ENCODE data around the gene CYP1A1.

CYP1A1 gene

DNA sequence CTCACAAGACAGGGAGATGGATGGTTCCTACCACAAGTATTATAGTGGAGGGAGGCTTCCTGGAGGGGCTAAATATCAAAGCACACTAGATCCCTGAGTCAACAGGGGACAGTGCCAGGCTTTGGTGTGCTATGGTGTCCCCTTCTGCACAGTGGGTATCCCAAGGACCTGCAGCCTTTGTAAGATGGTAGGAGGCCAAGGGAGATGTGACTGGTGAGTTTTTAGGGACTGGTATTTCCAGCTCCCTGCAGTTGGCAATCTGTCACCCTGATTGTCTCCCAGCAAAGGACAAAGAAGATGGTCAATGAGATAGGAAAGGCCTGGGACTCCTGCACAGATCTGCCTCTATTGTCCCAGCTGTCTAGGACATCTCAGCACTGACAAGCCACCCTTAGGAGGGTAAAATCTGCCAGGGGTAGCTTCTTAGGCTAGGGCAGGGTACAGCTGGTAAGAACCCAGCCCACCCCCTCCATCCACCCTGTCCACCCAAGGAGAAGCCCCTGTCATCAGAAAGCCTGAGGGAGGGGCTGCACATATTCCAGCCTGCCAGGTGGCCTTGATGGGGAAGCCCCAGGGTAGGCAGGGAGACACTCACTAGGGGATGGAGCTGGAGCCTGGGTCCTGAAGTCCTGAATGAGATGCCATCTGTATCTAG, 631 bp downstream of the CYP1A1 start:
- H3K27ac Mint-ChIP-seq: peak overlapping the region; percentile 75
- peak overlapping the region; percentile 74 for H3K4me3 Mint-ChIP-seq
- no peaks in the 10 kb centered on the region for H3K9me3 Mint-ChIP-seq
- peaks cover 52% of the 10 kb centered on the region for H3K27me3 Mint-ChIP-seq
- no peaks in the 10 kb centered on the region for H3K36me3 Mint-ChIP-seq
- H3K4me1 Mint-ChIP-seq: peaks cover 16% of the 10 kb centered on the region
- ATAC-seq: no peak

DNA sequence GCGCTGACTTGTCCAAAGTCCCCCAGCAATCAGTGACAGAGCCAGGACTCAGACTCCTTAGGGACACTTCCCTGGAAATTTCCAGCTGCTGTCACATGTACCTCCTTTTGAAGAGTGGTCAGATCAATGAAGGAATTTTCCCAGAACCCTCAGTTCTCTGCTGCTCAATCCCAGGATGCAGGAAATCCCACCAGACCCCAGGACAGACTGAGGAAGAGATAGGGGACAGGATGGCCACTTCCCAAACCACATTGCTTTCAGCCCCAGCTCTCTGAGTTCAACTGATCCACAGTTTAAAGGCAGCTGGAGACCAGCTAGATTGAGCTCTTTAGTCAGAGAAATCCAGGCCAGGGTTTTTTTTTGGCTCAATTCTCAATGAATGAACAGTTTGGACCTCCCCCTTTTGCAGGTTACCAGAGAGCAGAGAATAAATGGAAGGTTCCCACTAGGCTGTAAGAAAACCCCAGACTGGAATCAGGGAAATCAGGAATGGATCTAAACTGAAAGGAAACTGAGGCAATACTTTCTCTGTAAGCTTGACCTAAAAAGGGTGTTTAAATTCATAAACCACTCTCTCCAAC, 1.5 kb downstream of the CYP1A1 start:
- H3K27ac Mint-ChIP-seq: peak overlapping the region; percentile 75
- H3K27me3 Mint-ChIP-seq: peaks cover 49% of the 10 kb centered on the region
- H3K4me1 Mint-ChIP-seq: peaks cover 16% of the 10 kb centered on the region
- H3K9me3 Mint-ChIP-seq: no peaks in the 10 kb centered on the region
- no peak overlapping the region for H3K4me3 Mint-ChIP-seq
- no peak for ATAC-seq
- H3K36me3 Mint-ChIP-seq: no peaks in the 10 kb centered on the region

DNA sequence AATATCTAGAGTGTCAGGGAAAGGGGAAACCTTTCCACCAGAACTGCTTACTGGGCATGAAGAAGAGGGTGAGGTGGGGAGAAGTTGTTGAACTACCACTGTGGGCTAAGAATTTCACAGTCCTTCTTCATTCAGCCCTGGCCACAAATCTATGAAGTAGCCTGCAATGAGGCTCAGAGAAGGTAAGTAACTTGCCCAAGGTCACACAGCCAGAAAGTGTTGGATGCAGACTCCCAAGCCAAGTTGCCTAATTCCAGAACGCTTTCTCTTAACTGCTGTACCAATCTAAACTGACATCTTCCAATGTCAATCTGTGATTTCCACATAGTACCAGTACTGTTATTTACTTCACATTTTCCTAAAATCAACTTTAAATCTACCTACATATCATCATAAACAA, 2.1 kb downstream of the CYP1A1 start:
- Mint-ChIP-seq H3K36me3 (no peaks in the 10 kb centered on the region), H3K27ac (no peak overlapping the region), H3K4me1 (peaks cover 16% of the 10 kb centered on the region), H3K4me3 (no peak overlapping the region), H3K27me3 (peaks cover 49% of the 10 kb centered on the region), H3K9me3 (no peaks in the 10 kb centered on the region)
- ATAC-seq: no peak

DNA sequence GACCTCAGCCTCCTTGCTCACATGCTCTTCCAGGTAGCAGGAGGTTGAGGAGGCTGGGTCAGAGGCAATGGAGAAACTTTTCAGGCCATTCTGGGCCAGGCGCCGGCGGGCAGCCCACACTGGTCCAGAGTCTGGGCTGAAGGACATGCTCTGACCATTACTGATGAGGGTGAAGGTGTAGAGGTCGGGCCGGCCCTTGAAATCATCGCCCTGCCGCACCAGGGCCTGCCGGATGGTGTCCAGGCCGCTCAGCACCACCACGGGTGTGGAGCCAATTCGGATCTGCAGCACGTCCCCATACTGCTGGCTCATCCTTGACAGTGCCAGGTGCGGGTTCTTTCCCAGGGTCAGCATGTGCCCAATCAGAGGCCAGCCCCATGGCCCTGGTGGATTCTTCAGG, 2.7 kb downstream of the CYP1A1 start:
- Mint-ChIP-seq H3K27ac (no peak overlapping the region), H3K27me3 (peaks cover 44% of the 10 kb centered on the region), H3K4me3 (no peak overlapping the region), H3K36me3 (no peaks in the 10 kb centered on the region), H3K4me1 (peaks cover 16% of the 10 kb centered on the region), H3K9me3 (no peaks in the 10 kb centered on the region)
- ATAC-seq: no peak

DNA sequence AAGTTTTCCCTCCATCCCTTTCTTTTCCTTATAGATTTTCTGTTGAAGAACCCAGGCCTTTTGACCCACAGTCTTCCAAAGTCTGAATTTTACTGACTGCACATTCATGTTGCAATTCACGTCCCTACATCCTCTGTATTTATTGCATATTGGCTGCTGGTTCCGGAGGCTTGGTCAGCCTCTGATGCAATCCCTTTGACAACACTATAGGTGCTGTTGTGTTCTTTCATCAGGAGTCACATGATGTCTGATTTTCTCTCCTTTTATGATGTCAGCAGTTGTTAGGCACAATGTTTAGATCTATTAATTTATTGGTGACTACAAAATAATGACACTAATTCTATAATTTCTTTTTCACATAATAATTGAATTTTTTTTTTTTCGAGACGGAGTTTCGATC, 8.7 kb downstream of the CYP1A1 start:
- H3K27me3 Mint-ChIP-seq: peaks cover 8% of the 10 kb centered on the region
- no peaks in the 10 kb centered on the region for H3K4me1 Mint-ChIP-seq
- ATAC-seq: no peak
- H3K9me3 Mint-ChIP-seq: no peaks in the 10 kb centered on the region
- no peaks in the 10 kb centered on the region for H3K36me3 Mint-ChIP-seq
- H3K4me3 Mint-ChIP-seq: no peak overlapping the region
- no peak overlapping the region for H3K27ac Mint-ChIP-seq

DNA sequence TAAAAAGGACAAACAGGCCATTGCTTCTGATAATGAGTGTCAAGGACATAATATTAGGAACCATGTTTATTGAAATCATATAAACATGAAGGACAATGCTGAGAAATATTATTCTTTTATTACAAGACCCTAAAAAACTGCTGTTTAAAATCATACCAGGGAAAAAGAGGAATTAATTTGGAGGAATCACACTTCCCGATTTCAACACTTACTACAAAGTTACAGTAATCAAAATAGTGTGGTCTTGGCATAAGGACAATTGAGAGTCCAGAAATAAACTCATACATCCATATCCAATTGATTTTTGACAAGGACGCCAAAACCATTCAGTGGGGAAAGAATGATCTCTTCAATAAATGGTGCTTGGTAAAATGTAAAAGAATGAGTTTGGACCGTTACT, 13.0 kb downstream of the CYP1A1 start:
- Mint-ChIP-seq H3K9me3 (no peaks in the 10 kb centered on the region), H3K36me3 (no peaks in the 10 kb centered on the region), H3K4me1 (no peaks in the 10 kb centered on the region), H3K27me3 (peaks cover 20% of the 10 kb centered on the region), H3K27ac (no peak overlapping the region), H3K4me3 (no peak overlapping the region)
- ATAC-seq: no peak

DNA sequence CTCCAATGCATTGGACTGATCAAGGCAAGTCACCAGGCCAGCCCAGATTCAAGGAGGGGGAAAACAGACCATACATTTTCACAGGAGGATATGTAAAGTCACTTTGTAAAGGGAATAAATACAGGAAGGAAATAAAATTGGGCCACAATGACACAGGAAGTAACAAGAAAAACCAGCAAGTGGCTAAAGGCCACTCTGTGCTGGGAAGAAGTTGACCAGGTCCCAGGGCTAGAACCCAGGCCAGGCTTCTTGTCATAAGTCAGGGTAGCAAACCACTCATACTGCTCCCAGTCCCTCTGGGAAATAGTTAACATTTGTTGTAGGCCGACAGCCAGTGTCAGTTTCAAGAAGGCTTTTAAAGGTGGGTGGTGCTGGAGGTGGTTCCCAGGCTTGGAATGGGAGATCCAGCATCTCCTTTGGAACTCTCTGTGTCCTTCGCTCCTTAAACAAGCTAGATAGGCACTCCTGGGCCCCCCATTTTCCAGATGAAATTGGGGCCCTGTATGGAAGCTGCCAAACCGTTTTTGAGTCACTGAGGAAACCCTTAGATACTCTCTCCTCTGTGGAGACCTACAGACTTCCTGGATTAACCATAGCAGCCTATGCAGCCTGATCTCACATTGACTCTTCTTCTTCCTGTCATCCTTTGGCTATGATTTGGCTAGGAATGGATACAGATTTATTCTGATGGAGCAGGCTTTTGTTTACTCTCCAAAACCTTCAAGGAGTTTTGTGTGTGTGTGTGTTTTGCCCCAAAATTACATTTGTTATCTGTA, 14.8 kb downstream of the CYP1A1 start:
- no peaks in the 10 kb centered on the region for H3K36me3 Mint-ChIP-seq
- no peak overlapping the region for H3K27ac Mint-ChIP-seq
- H3K27me3 Mint-ChIP-seq: peaks cover 34% of the 10 kb centered on the region
- no peaks in the 10 kb centered on the region for H3K9me3 Mint-ChIP-seq
- H3K4me3 Mint-ChIP-seq: no peak overlapping the region
- no peak for ATAC-seq
- no peaks in the 10 kb centered on the region for H3K4me1 Mint-ChIP-seq

DNA sequence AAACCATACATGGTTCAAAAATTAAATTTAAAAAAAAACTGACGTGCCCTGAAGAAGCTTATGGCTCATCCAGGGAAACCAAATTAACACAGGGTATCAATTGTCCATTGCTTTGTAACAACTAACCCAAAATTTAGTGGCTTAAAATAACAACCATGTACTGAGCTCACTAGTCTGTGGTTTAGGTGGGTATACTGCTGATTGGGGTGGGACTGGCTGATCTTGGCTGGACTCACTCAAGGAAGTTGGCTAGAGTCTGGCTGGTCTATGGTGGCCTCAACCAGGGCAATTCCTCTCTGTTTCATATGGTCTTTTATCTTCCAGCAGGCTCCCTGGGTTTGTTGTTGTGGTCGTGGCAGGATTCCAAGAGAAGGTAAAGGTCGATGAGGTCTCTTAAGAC, 15.4 kb downstream of the CYP1A1 start:
- ATAC-seq: no peak
- Mint-ChIP-seq H3K4me3 (no peak overlapping the region), H3K4me1 (no peaks in the 10 kb centered on the region), H3K27ac (no peak overlapping the region), H3K27me3 (peaks cover 40% of the 10 kb centered on the region), H3K9me3 (no peaks in the 10 kb centered on the region), H3K36me3 (no peaks in the 10 kb centered on the region)

DNA sequence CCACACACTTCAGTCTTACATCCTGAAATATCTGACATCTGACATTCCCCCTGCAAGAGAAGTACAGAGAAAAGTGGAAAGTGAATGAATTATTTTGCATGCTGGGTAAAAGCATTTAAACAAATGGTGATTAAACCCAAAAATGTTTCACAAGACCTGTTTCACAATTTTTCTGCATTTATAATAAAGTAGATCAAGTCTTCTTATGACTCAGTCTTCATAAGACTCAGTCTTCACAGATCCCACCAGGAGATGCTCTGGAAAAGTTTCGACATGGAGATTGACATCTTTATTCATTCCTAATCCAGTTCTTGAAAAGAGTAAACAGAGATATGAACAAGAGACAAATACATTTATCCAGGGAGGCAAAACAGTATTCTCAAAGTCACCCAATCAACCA, 16.3 kb downstream of the CYP1A1 start:
- Mint-ChIP-seq H3K27ac (no peak overlapping the region), H3K36me3 (no peaks in the 10 kb centered on the region), H3K4me1 (no peaks in the 10 kb centered on the region), H3K27me3 (peaks cover 42% of the 10 kb centered on the region), H3K4me3 (no peak overlapping the region), H3K9me3 (no peaks in the 10 kb centered on the region)
- ATAC-seq: no peak

DNA sequence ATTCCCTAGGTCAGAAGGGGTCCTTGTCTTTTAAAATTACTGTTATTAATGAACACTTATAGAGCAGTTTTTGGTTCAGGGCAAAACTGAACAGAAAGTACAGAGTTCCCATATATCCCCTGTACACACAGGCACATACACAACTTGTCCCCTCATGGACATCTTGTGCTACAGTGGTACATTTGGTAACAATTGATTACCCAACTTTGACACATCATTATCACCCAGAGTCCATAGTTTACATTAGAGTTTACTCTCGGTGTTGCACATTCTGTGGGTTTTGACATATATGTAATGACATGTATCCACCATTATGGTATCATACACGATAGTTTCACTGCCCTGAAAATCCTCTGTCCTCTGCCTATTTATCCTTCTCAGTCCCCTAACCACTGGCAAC, 28.5 kb downstream of the CYP1A1 start:
- peaks cover 5% of the 10 kb centered on the region for H3K36me3 Mint-ChIP-seq
- ATAC-seq: no peak
- H3K27me3 Mint-ChIP-seq: peaks cover 3% of the 10 kb centered on the region
- H3K27ac Mint-ChIP-seq: peak overlapping the region; percentile 93
- peak overlapping the region; percentile 99 for H3K4me3 Mint-ChIP-seq
- H3K4me1 Mint-ChIP-seq: peaks cover 44% of the 10 kb centered on the region
- H3K9me3 Mint-ChIP-seq: no peaks in the 10 kb centered on the region

DNA sequence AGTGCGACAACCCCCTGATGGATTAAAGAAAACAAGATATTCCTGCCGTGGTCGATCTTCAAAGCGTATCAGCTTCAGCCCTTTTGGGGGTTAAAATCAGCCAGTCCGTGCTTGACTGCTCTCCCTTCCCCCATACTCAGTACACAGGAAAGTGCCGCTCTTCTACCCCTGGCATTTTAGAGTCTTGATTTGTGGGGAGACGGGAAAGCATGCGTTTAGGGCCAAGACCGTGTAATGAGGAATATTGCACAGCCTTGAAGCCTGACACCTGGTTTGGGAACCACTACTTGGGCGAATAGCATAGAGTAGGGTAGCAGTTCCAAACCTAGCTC, 29.0 kb downstream of the CYP1A1 start:
- Mint-ChIP-seq H3K27ac (peak overlapping the region; percentile 93), H3K4me1 (peaks cover 44% of the 10 kb centered on the region), H3K27me3 (no peaks in the 10 kb centered on the region), H3K4me3 (peak overlapping the region; percentile 99), H3K9me3 (no peaks in the 10 kb centered on the region), H3K36me3 (peaks cover 5% of the 10 kb centered on the region)
- peak; percentile 39 for ATAC-seq

DNA sequence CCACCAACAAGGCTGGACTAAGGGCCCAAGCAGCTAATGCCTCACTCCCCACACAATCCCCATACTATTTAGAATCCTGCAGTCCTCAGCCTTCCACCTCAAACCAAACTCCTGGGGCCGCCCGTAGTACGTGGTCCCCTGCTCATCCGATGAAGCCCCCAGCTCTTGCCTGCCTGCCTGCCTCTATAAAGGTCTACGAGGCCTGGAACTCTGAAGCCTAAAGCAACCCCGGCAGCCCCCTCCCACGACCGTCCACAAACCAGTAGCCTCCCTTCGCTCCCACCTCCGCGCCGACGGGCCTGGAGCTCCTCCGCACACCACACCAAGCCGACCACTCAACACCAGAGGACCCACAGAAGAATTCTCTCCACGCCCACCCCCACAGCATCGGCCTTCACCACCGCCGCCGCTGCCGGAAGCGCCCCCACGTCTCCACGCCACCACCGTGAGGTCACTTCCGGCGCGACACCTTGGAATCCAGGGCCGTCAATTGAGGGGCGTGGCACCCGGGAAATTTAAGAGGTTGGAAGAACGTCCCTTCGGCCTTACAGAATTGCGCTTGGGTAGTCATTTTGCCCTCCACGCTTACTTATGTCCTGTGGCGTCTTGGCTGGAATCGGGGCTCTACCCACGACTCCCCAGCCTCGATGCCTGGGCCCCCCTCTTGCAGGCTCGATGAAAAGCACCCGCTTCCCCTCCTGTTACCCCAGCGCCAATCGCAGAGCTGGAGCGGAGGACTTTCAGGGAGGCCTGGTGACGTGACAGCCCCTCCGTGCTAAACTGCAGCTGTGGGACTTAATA, 29.5 kb downstream of the CYP1A1 start, which contains the start of gene EDC3:
TSS of gene EDC3 (minus strand) at position 428 of the 801 bp plus-strand sequence. CDS start 20,900 bp downstream, outside the sequence.
- Mint-ChIP-seq H3K9me3 (no peaks in the 10 kb centered on the region), H3K36me3 (peaks cover 5% of the 10 kb centered on the region), H3K4me3 (peak within 1 kb of the TSS; percentile 99), H3K27me3 (no peaks in the 10 kb centered on the region), H3K27ac (peak within 1 kb of the TSS; percentile 93), H3K4me1 (peaks cover 44% of the 10 kb centered on the region)
- peak; percentile 95 for ATAC-seq

DNA sequence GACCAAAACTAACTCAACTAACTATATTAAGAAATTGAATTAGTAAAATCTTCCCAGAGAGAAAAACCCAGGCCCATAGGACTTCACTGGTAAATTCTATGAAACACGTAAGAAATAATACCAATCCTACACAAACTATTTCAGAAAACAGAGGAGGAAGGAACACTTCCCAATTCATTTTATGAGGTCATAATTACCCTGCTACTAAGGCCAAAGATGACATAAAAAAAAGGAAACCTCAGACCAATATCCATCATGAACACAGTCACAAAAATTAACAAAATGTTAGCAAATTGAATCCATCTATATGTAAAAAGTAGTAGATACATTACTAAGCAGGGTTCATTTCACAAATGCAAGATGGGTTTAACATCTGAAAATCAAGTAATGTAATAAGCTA, 33.0 kb downstream of the CYP1A1 start:
- Mint-ChIP-seq H3K4me1 (peaks cover 55% of the 10 kb centered on the region), H3K27me3 (no peaks in the 10 kb centered on the region)

DNA sequence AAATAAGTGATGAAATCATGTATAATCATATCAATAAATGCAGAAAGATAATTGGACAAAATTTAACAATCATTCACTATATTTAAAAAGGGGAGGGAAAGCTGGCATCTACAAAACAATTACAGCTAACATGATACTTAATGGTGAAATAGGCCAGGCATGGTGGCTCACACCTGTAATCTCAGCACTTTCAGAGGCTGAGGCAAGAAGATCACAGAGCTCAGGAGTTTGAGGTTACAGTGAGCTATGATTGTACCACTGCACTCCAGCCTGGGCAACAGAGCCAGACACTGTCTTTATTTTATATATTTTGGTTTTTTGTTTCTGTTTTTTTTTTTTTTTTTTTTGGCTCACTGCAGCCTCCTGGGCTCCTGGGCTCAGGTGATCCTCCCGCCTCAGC, 41.6 kb downstream of the CYP1A1 start:
- ATAC-seq: no peak
- H3K27ac Mint-ChIP-seq: no peak overlapping the region

More for the DNA sequence above, 33.0 kb downstream of the CYP1A1 start:
- peaks cover 19% of the 10 kb centered on the region for H3K36me3 Mint-ChIP-seq
- ATAC-seq: no peak
- no peaks in the 10 kb centered on the region for H3K9me3 Mint-ChIP-seq
- no peak overlapping the region for H3K4me3 Mint-ChIP-seq
- no peak overlapping the region for H3K27ac Mint-ChIP-seq

DNA sequence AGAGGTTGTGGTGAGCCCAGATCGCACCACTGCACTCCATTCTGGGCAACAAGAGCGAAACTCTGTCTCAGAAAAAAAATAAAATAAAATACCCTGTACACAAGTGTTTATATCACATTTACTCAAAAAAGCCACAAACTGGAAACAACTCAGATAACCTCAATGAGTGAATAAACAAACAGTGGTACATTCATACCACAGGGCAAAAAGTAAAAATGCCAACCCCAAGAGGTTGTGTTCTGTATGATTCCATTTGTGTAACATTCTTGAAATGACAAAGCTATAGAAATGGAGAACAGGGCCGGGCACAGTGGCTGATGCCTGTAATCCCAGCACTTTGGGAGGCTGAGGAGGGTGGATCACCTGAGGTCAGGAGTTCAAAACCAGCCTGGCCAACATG, 42.4 kb downstream of the CYP1A1 start:
- Mint-ChIP-seq H3K9me3 (peaks cover 3% of the 10 kb centered on the region), H3K27ac (no peak overlapping the region)

More for the DNA sequence above, 41.6 kb downstream of the CYP1A1 start:
- H3K9me3 Mint-ChIP-seq: peaks cover 3% of the 10 kb centered on the region
- peaks cover 16% of the 10 kb centered on the region for H3K36me3 Mint-ChIP-seq
- H3K4me1 Mint-ChIP-seq: peaks cover 6% of the 10 kb centered on the region
- H3K27me3 Mint-ChIP-seq: no peaks in the 10 kb centered on the region
- H3K4me3 Mint-ChIP-seq: no peak overlapping the region

More for the DNA sequence above, 42.4 kb downstream of the CYP1A1 start:
- Mint-ChIP-seq H3K4me1 (peaks cover 6% of the 10 kb centered on the region), H3K4me3 (no peak overlapping the region), H3K27me3 (no peaks in the 10 kb centered on the region), H3K36me3 (peaks cover 16% of the 10 kb centered on the region)
- no peak for ATAC-seq
